DOHH2 (cell line): ENCODE measurements around the gene FMNL2.

ENCODE experiments used
- EZH2phosphoT487 ChIP-seq: fragments of 200-600 bp; sonication (generic); IDR thresholded peaks from 2 replicates; pipeline ENCODE4 v1.6.1; 2017; ENCODE audit warnings: borderline replicate concordance, mild to moderate bottlenecking, antibody characterized with exemption, low read length, moderate library complexity, mixed read lengths
- TF ChIP-seq, protein P1 (sequence below): fragments of 200-600 bp; sonication (generic); IDR thresholded peaks from one replicate; pipeline ENCODE4 v1.5.1; 2014; ENCODE audit warnings: antibody characterized with exemption, mild to moderate bottlenecking, low read depth, low read length; ENCODE audit not compliant: poor library complexity, severe bottlenecking

DNA sequence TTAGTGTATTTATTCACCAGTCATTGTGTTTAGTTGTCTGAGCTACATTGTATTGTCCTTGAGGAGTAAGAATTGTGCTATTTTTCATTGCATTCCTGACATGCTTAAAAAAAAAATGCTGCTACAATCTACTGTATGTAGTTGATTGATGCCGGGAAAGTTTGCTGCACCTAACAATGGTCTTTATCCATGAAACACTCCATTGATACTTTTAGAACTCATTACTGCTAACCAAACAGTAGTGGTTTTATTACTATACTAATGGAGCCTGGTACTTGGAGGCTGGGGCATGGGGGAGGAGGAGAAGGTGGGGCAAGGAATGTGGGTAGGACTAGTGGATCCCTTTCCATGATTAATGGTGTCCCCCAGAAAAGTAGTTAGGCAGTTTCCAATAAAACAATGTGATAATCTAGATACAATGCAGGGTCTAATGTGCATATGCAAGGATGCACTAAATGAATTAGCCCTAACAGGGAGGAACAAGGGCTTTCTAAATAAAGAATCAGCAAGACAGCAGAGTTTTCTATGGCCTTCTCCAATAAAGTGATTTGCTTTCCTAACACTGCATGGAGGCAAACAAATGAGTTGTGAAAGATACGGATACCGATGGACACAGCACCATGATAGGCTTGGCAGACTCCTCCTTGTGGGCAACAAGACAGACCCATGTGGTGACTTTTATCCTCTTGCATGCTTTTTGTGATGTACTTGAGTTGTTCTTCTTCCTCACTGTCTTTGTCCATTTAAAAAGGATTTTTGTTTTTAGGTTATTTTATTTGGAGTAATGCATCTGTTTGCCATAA is 78.5 kb downstream of the FMNL2 start:
- TF ChIP-seq, protein P1, sequence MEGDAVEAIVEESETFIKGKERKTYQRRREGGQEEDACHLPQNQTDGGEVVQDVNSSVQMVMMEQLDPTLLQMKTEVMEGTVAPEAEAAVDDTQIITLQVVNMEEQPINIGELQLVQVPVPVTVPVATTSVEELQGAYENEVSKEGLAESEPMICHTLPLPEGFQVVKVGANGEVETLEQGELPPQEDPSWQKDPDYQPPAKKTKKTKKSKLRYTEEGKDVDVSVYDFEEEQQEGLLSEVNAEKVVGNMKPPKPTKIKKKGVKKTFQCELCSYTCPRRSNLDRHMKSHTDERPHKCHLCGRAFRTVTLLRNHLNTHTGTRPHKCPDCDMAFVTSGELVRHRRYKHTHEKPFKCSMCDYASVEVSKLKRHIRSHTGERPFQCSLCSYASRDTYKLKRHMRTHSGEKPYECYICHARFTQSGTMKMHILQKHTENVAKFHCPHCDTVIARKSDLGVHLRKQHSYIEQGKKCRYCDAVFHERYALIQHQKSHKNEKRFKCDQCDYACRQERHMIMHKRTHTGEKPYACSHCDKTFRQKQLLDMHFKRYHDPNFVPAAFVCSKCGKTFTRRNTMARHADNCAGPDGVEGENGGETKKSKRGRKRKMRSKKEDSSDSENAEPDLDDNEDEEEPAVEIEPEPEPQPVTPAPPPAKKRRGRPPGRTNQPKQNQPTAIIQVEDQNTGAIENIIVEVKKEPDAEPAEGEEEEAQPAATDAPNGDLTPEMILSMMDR: no peak
- TF ChIP-seq EZH2phosphoT487: no peak
